HG03039 (cell line): Measurements from ENCODE around the gene CNTF.

Experiments
- ATAC-seq: cut with Tn5 transposase; IDR thresholded peaks from one replicate; pipeline ENCODE4 v1.9.1; 2021; ENCODE audit warnings: mild to moderate bottlenecking, moderate library complexity; ENCODE audit not compliant: unreplicated experiment

The CNTF gene

GRCh38 chr11:58606930-58607714 lies 15.3 kb upstream of the CNTF start:
- no peak for ATAC-seq

DNA sequence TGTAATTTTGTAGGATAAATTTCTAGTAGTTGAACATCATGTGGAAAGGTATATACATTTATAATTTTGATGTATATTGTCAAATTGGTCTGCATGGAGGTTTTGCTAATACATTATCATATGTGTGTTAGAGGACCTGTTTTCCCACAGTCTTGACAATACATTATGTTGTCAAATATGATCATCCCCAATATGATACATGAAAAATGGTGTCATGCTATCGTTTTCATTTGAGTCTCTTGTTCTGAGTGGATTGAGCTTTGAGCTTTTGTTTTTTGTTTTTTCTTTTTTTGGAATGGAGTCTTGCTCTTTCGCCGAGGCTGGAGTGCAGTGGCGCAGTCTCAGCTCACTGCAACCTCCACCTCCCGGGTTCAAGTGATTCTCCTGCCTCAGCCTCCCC lies 14.1 kb upstream of the CNTF start:
- no peak for ATAC-seq

GRCh38 chr11:58609723-58610122 lies 12.7 kb upstream of the CNTF start:
- no peak for ATAC-seq

GRCh38 chr11:58613228-58613627 lies 9.2 kb upstream of the CNTF start:
- no peak for ATAC-seq

DNA sequence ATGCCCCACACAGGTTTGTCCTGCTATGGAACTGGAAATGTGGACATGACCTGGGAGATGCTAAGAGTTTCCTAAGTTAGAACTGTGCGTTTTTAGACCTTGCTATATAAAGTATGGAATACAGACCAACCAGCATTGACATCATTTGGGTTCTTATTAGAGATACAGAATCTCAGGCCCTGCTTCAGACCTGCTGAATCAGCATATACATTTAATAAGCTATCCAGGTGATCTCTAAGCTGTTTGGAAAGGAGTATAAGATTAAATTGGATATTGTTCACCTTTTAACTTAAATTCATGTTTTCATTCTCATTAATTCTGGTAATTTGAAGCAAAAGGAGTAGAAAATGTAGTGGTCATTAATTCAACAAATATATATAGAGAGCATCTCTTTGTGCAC lies 6.9 kb upstream of the CNTF start:
- no peak for ATAC-seq

DNA sequence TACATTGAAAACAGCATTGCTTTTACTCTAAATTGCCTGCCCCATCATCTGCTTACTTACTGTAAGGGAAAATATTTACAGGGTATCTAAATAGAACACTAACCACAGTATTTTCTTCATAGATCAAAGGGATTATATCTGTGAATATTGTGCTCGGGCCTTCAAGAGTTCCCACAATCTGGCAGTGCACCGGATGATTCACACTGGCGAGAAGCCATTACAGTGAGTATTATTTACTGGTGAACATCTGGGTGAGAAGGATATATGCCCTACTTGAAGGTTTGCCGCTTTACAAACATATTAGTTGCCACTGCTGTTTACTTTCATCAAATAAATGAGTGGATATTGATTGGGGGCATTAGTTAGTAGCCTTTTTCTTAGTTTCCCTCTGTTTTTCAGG lies 5.9 kb upstream of the CNTF start:
- ATAC-seq = no peak

GRCh38 chr11:58617976-58618557 lies 4.4 kb upstream of the CNTF start:
- ATAC-seq = no peak

- no peak for ATAC-seq
Measured at GRCh38 chr11:58621586-58622262, 741 bp upstream of the CNTF start.

- ATAC-seq = no peak
Measured at GRCh38 chr11:58625086-58625485, 2.6 kb downstream of the CNTF start.

DNA sequence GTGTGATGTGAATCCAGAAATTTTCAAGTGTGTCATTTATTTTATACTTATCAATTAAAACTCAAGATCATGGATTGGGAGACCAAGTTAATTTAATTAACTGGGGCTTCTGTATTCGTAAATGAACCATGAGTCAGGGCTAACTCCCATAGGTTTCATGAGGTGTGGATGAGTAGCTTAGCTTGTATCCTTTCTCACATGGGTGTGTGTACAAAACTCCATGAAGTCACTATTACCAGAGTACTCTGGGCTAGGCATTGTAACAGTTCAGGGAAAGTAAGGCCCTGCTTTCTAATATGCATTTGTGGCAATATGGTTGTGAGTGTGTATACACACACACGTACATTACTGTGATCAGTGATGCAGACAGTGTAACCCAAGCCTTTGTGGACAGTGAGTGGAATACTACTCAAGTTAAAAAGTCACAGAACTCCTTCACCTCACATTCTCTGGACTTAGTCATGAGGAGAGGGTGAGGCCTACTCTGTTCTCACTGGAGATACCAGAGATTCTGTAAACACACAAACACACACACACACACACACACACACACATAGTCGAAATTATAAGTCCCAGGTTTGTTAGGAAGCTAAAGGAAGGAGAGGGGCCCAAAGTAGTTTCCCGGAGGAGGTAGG lies 3.5 kb downstream of the CNTF start:
- no peak for ATAC-seq

DNA sequence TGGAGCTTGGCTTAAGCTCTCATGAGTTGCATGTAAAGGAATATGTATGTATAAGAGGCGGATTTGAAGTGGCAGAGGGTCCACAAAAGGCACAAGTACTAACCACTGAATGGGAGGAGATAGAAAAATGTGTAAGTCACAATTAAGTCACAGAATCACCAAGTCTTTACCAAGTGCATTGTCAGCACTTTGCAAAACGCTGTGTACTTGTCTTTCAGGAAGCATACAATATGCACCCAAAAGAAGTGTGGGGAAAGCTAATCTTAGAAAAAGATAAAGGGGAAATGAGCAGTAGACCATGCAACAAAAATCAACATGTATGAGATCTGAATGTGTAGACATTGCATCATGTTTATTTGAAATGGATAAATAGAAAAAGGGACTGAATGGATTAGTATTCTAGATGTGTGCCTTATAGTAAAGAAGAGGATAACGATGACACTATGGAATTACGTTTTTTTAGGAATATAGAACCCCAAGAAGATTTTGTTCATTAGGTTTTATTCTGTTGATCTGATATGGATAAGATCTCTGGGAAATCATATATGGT lies 4.5 kb downstream of the CNTF start:
- no peak for ATAC-seq

DNA sequence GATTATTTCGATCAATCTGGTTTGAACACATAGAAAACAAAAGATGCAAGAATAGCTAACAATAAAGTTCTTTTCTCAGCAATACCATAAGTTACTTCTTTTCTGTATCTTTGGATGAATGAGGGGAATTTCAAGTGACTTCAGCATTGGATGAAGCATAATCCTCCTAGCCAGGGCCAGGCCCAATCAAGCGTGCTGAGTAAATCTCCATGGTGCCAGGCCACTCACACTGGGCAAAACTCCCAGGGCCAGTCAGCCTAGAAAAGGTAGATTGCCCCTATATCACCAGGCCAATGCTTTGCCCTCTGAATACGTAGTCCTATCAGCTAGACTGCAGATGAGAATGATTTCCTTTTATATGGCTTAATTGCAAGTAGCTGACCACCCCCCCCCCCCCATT lies 6.0 kb downstream of the CNTF start:
- ATAC-seq = no peak

DNA sequence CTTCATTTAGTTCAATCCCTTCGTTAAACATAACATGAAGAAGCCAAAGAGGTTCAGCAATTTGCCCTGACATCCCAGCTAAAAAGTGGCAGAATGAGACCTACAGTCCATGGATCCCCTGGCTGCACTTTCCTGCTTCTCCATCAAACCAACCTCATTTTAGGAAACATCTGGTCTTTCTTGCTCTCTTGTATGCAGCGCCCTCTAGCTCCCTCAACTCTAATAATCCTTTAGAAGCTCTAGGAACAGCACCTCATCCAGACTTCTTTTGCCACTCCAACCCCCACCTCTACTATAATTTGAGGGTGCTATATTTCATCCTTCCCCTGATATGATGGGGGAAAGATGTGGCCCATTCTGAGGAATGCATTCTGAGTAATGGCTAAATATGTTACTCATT lies 7.4 kb downstream of the CNTF start:
- no peak for ATAC-seq

GRCh38 chr11:58631378-58631777 lies 8.9 kb downstream of the CNTF start:
- ATAC-seq = no peak

GRCh38 chr11:58632510-58632909 lies 10.0 kb downstream of the CNTF start:
- no peak for ATAC-seq

DNA sequence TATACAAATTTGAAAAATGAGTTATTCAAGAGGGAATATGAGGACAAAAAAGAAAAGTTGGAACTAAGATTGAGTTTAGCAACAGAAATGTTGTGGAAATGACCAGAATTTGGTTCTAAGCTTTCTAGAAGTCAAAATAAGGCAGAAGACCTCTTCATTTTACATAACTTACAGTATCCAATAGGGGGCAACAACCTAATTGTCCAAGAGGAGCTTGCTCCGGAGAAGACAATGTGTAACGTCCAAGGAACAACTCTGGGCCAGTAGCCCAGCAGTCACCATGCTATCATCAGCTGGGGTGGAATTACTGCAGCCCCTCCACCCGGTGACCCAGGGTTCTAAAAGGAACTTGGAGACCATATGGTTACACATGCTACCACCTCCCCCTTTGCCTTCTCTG lies 14.1 kb downstream of the CNTF start:
- ATAC-seq = no peak

DNA sequence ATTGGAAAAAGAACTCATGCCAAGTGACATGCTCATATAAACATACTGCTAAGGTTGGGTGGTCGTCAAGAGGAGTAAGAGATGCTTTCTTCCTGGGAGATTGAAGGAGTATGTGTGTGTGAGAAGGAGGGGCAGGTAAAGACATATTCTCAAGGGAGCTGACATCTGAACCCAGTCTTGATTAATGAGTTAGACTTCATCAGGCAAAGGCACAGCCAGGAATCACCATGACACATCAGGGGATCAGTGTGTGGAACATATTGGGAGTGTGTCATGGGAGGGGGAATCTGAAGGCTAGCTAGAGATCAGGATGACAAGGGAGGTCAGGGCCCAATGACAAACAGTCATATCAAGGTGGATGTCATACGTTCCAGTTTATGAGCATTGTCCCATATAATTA lies 14.9 kb downstream of the CNTF start:
- no peak for ATAC-seq

DNA sequence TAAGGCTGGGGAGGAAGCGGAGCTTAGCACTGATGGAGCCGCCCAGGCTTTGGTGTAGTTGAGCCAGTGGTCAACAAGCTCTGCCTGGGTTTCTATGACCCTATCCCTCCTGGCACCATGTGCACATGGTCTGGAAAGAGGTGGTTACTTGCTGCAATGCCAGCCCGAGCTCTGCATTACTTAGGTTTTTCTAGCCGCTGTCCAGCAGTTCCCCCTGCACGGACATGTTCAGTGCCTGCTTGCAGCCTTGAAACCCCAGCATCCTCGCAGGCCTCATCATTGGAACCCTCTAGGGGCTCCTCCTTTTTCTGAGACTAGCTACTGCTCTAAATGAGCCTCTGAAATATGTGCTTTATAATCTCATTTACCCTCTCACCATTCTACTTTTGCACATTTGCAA lies 16.6 kb downstream of the CNTF start:
- no peak for ATAC-seq

GRCh38 chr11:58639669-58640068 lies 17.2 kb downstream of the CNTF start:
- no peak for ATAC-seq

DNA sequence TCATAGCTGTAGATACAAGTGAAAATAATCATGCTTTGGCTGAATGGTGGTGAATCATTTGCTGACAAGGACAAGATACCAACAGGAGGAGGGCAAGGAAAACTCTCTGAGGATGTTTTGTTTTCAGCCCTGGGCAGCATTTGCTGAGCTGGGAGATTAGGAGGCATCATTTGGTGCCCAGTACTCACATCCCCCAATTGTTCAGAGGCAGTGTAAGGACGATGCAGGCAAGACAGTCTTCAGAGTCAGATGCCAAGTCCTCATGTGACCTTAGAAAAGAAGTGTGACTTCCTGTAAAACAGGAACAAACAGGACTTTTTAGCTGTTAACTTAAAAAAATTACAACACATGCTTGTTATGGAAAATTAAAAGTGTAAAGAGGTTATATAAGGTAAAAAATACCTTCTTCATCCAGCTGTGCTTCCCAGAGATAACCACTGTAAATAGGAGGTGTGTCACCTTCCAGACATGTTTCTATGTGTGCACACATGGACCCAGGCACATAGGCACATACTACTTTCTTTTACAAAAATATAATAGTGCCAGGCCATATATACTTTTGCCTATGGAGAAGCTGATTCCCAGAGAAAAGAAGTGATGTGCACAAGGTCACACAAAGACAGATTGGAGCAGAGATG lies 18.0 kb downstream of the CNTF start:
- ATAC-seq = no peak

- no peak for ATAC-seq
Measured at GRCh38 chr11:58641341-58641740, 18.9 kb downstream of the CNTF start.
